ENCODE results near the gene COPA.
"Not testable (repeated sequence)": the region's sequence is repeated elsewhere in the genome, so short reads cannot be mapped to it uniquely, and the experiment has no call there.

COPA gene

DNA sequence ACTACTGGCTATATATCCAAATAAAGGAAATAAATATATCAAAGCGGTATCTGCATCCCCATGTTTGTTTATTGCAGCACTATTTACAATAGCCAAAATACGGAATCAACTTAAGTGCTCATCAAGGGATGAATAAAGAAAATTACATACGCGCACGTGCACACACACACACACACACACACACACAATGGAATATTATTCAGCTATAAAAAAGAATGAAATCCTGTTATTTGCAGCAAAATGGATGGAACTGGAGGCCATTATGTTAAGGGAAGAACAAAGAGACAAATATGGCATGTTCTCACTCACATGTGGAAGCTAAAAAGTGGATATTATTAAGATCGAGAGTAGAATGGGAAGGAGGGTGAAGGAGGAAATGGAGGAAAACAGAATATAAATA lies 20.2 kb downstream of the COPA start:
- no peak for DNase-seq

DNA sequence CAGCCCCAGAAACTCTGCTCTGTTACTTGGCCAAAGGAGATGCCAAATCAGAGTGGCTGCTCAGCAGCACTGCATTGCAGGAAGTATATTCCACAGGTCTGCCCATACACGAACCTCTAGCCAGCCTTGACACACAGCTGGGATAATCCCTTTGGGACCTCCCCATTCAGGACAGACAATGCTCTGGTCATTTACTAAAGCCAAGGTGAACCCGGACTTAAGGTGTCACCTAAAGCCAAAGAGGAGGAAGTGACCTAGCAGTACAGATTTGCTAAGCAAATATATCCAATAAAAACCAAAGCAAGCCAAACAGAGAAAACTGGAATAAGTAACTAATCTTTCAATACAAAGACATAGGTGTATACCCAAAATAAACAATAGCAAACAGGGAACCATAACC lies 27.7 kb downstream of the COPA start:
- DNase-seq: no peak

GRCh38 chr1:160309571-160309970 lies 33.5 kb downstream of the COPA start:
- no peak for DNase-seq

- DNase-seq: no peak
These were observed 33.9 kb downstream of the COPA start for GRCh38 chr1:160309185-160309557.

GRCh38 chr1:160308451-160309184 lies 34.4 kb downstream of the COPA start:
- no peak for DNase-seq

GRCh38 chr1:160307118-160307791 lies 35.8 kb downstream of the COPA start:
- no peak for DNase-seq

DNA sequence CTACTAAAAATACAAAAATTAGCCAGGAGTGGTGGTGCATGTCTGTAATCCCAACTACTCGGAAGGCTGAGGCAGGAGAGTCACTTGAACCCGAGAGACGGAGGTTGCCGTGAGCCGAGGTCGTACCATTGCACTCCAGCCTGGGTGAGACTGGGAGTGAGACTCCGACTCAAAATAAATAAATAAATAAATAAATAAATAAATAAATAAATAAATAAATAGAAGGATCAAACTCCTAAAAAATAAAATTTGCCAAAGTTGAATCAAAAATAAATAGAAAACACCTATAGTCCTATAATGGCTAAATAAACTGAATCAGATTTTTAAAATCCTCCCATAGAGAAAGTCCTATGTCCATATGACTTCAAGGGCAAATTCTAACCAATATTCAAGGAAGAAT lies 42.9 kb downstream of the COPA start:
- DNase-seq: no peak

GRCh38 chr1:160296036-160296435 lies 47.0 kb downstream of the COPA start:
- no peak for DNase-seq

DNA sequence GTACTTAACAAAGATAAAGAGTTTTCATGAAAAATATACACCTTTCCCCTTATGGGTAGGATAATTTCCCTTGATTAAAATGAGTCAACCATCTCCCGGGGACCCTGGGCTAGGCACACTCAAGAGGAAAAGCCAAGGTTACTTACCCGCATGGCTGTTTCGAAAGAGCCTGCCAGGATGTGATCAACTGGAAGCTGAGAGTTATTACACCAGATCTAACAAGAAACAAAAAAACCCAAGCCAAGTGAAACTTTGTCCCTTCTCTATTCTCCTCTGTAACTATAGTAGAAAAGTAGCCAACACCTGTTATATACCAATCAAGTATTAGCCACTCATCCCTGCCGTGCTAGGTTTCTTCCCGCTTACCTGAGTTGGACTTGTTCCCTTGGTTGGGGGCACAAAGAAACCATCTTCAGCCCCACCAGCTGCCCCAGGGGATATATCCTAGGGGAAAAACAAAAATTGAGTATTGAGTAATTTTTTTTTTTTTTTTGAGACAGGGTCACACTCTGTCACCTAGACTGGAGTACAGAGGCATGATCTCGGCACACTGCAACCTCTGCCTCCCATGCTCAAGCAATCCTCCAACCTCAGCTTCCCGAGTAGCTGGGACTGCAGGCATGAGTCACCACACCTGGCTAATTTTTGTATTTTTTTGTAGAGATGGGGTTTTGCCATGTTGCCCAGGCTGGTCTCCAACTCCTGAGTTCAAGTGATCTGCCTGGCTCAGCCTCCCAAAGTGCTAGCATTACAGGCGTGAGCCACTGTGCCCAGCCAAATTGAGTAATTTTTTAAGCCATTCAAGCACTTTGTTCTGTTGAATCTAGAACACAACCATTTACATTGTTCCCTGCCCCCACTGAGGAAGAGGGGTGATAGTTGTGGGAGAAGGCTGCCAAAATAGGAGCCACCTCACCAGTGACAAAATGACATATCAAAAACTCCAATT lies 49.8 kb downstream of the COPA start:
- no peak for DNase-seq

DNA sequence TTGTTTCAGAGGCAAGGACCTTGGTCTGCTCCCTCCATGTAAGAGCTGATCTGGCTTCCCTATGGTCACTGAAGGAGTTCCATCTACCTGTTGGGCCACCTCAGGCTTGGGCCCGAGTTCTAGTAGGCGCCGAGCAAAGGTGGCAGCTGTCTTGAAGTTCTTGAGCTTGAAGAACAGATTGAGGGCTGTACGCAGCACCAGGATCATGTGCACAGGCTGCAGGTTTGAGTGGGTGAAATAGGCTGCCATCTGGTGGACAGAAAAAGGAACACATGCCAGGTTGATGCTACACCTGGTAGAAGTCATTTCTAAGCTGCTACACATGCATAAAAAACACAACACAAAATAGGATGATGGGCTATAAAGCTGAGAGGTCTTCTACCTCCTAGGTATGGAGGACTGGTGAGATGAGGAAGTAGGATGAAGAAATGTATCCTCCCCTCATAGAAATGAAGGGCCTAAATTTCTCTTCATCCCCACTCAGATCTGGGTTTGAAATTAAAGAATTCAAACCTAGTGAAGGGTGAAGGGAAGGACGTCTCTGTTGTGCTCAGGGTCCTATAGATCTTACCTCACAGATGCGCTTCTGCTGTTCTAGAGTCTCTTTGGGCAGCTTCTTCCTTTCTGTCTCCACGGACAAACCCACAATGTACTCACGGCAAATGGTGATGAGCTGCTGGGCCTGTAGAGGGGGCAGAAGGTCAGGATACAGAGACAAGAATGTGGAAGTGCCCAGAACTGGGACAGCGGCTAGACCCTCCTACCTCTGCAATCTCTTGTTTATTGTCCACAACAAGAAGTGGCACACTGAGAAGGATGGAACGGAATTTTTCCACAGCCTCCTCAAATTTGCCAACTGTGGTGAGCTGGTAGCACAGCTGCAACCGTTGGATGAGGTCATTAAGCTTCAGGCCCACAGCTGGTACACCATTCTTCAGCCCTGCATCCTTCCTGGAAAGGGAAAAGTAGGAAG lies 51.5 kb downstream of the COPA start:
- no peak for DNase-seq

- DNase-seq: not testable (repeated sequence)
These were observed 55.3 kb downstream of the COPA start for GRCh38 chr1:160287769-160288168.

DNA sequence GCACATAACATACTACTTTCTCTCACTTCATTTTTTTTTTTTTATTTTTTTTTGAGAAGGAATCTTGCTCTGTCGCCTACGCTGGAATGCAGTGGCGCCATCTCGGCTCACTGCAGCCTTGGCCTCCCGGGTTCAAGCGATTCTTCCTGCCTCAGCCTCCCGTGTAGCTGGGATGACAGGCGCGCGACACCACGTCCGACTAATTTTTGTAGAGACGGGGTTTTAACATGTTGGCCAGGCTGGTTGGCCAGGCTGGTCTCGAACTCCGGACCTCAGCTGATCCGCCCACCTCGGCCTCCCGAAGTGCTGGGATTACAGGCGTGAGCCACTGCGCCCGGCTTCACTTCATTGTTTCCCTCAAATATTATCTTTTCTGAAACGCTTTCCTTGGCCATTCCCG lies 57.5 kb downstream of the COPA start:
- DNase-seq: no peak

- peak; percentile 60 for DNase-seq
These were observed 58.2 kb downstream of the COPA start, which contains the start of gene PEX19 for GRCh38 chr1:160284782-160285344. TSS of gene PEX19 (minus strand) at chr1:160285133. CDS start at chr1:160285124, 9 bp downstream.

GRCh38 chr1:160284220-160284781 lies 58.7 kb downstream of the COPA start:
- no peak for DNase-seq

DNA sequence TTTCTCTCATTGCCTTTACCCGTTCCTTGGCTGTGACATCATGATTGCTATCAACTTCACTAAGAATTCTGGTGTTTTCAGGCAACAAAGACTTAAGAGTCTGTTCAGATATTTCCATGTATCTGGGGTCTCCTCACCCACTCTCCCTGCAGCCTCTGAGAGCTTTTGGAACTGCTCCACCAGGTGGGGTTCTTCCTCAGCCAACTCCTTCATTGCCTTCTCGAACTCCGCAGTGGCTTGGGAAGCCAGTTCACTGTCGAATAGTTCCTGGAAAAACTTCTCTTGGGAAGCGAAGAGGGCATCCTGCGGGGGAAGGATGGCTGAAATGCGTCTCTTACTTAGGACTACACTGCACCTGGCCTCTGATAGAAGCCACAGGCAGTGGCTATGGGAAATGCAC lies 60.2 kb downstream of the COPA start:
- no peak for DNase-seq

GRCh38 chr1:160277987-160278386 lies 65.1 kb downstream of the COPA start:
- DNase-seq: no peak

- no peak for DNase-seq
These were observed 65.7 kb downstream of the COPA start for GRCh38 chr1:160277330-160277729.

DNA sequence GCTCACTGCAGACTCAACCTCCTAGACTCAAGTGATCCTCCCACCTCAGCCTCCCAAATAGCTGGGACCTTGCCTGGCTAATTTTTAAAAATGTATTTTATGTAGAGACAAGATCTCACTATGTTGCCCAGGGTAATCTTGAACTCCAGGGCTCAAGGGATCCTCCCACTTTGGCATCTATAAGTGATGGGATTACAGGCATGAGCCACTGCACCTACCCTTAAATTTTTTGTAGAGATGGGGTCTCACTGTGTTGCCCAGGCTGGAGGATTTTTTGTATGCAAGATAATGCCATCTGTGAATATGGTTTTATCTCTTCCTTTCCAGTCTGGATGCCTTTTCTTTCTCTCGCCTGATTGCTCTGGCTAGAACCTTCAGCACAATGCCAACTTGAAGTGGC lies 72.0 kb downstream of the COPA start:
- no peak for DNase-seq

- DNase-seq: no peak
These were observed 75.6 kb downstream of the COPA start for GRCh38 chr1:160267284-160267991.

- DNase-seq: no peak
These were observed 78.2 kb downstream of the COPA start for GRCh38 chr1:160264795-160265307.

Data from NCI-H2081 treated with DMSO at 0.1 percent for 48 hours (cell line).